Loucy (cell line): ENCODE results near the gene CNN2.

Source experiments
- CTCF ChIP-seq: fragments of 200-600 bp; sonication (generic); conservative IDR thresholded peaks from 2 replicates; pipeline ENCODE4 v1.5.1; 2014; ENCODE audit warnings: mild to moderate bottlenecking, antibody characterized with exemption, low read length
- EZH2phosphoT487 ChIP-seq: fragments of 200-600 bp; IDR thresholded peaks from 2 replicates; pipeline ENCODE4 v1.6.1; 2018; ENCODE audit warnings: antibody characterized with exemption, mild to moderate bottlenecking, moderate library complexity, borderline replicate concordance

GRCh38 chr19:1076046-1076386, 49.6 kb downstream of the CNN2 start:
- TF ChIP-seq CTCF (no peak), EZH2phosphoT487 (no peak)
